ENCODE results near the gene FLNB.

The FLNB gene

DNA sequence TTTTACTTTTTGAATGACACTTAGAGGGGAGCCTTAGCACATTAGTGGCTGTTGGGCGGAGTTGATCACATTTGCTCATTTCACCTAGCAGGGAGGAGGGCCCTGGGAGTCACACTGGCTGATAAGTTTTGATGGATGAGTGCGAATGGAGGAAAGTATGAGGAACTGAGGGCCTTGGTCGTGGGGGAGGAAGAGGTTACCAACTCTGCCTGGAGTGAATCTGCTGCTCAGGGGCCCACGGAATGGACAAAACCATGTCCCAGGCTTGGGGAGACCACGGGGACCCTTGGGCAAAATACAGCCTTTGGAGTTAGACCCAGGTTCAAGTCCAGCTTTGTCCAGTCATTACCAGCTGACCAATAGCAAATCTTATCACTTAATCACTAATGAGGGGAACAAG lies 5.1 kb upstream of the FLNB start:
- no peaks in the 10 kb centered on the region for H3K4me1 ChIP-seq
- no peaks in the 10 kb centered on the region for H3K36me3 ChIP-seq
- H3K27me3 ChIP-seq = no peaks in the 10 kb centered on the region
- no peak overlapping the region for H3K4me3 ChIP-seq (ENCODE audit: low read depth, low read length)
- TF ChIP-seq, protein P1, sequence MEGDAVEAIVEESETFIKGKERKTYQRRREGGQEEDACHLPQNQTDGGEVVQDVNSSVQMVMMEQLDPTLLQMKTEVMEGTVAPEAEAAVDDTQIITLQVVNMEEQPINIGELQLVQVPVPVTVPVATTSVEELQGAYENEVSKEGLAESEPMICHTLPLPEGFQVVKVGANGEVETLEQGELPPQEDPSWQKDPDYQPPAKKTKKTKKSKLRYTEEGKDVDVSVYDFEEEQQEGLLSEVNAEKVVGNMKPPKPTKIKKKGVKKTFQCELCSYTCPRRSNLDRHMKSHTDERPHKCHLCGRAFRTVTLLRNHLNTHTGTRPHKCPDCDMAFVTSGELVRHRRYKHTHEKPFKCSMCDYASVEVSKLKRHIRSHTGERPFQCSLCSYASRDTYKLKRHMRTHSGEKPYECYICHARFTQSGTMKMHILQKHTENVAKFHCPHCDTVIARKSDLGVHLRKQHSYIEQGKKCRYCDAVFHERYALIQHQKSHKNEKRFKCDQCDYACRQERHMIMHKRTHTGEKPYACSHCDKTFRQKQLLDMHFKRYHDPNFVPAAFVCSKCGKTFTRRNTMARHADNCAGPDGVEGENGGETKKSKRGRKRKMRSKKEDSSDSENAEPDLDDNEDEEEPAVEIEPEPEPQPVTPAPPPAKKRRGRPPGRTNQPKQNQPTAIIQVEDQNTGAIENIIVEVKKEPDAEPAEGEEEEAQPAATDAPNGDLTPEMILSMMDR (IDR thresholded peaks at IDR 0.05; ENCODE audit: low read depth, low read length) = no peak
- no peak for DNase-seq
- H3K9me3 ChIP-seq = no peaks in the 10 kb centered on the region

GRCh38 chr3:58004973-58005372 lies 3.2 kb upstream of the FLNB start:
- H3K9me3 ChIP-seq = no peaks in the 10 kb centered on the region
- DNase-seq = no peak
- H3K4me3 ChIP-seq (ENCODE audit: low read depth, low read length) = no peak overlapping the region
- no peaks in the 10 kb centered on the region for H3K4me1 ChIP-seq
- H3K27me3 ChIP-seq = no peaks in the 10 kb centered on the region
- TF ChIP-seq, protein P1 (IDR thresholded peaks at IDR 0.05; ENCODE audit: low read depth, low read length) = no peak
- H3K36me3 ChIP-seq = no peaks in the 10 kb centered on the region

GRCh38 chr3:58005669-58006068 lies 2.6 kb upstream of the FLNB start:
- no peak for DNase-seq
- H3K4me1 ChIP-seq = no peaks in the 10 kb centered on the region

GRCh38 chr3:58006661-58007060 lies 1.6 kb upstream of the FLNB start:
- H3K4me1 ChIP-seq = no peaks in the 10 kb centered on the region
- no peak overlapping the region for H3K4me3 ChIP-seq (ENCODE audit: low read depth, low read length)
- TF ChIP-seq, protein P1 (IDR thresholded peaks at IDR 0.05; ENCODE audit: low read depth, low read length) = no peak

More at GRCh38 chr3:58005669-58006068, 2.6 kb upstream of the FLNB start:
- Histone ChIP-seq H3K36me3 (no peaks in the 10 kb centered on the region), H3K27me3 (no peaks in the 10 kb centered on the region), H3K9me3 (no peaks in the 10 kb centered on the region), H3K4me3 (ENCODE audit: low read depth, low read length) (no peak overlapping the region)
- TF ChIP-seq, protein P1 (IDR thresholded peaks at IDR 0.05; ENCODE audit: low read depth, low read length) = no peak

GRCh38 chr3:58009026-58009748 lies 965 bp downstream of the FLNB start:
- Histone ChIP-seq H3K9me3 (no peaks in the 10 kb centered on the region), H3K4me3 (ENCODE audit: low read depth, low read length) (peak overlapping the region; percentile 87), H3K4me1 (0 out of 2 replicates have a peak, but pooled peaks cover 5% of the 10 kb centered on the region), H3K36me3 (no peaks in the 10 kb centered on the region), H3K27me3 (no peaks in the 10 kb centered on the region)
- DNase-seq = no peak
- TF ChIP-seq, protein P1 (IDR thresholded peaks at IDR 0.05; ENCODE audit: low read depth, low read length) = no peak

More at GRCh38 chr3:58006661-58007060, 1.6 kb upstream of the FLNB start:
- Histone ChIP-seq H3K9me3 (no peaks in the 10 kb centered on the region), H3K36me3 (no peaks in the 10 kb centered on the region), H3K27me3 (no peaks in the 10 kb centered on the region)
- DNase-seq = no peak

DNA sequence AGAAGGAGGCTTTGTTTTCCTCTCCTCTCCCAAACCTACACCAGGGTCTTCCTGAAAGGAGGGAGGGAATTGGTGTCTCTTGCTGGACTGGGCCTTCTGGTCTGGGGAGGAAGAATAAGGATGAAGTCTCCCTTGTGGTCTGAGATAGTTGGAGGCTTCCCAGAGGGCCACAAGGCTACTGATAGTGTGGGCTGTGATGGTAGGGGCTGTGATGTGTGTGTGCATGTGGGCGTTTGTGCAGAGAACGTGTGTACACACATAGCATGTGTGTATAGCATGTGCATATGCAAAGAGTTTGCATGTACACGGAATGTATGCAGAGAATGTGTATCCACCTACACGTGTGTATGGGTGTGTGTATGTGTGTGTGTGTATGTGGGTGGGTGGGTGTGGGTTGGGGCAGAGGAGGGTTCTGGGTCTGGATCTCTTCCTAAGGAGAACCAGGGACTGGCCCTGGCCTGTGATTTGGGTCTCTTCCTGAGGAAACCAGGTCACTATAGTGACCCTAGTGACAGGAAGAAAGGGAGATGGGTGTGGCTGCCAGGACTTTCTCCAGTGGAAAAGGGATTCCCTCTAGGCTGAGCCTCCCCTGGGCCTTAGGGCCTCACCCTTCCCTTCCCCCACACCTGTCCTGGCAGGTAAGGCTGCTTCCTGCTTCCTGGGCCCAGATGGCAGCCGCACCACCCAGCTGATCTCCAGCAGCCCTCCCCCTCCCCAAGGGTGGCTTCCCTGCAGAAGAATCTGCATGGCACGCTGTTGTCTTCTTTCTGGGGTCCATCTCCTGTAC lies 1.7 kb downstream of the FLNB start:
- TF ChIP-seq, protein P1 (IDR thresholded peaks at IDR 0.05; ENCODE audit: low read depth, low read length) = no peak
- Histone ChIP-seq H3K9me3 (no peaks in the 10 kb centered on the region), H3K4me3 (ENCODE audit: low read depth, low read length) (peak overlapping the region; percentile 87), H3K36me3 (no peaks in the 10 kb centered on the region), H3K27me3 (no peaks in the 10 kb centered on the region), H3K4me1 (peaks cover 5% of the 10 kb centered on the region; the same call in 1 of the 2 replicates)
- DNase-seq = no peak
